DOHH2 (cell line): ENCODE results near the gene SLC26A8.

Experiments used
- EZH2phosphoT487 ChIP-seq: fragments of 200-600 bp; sonication (generic); IDR thresholded peaks from 2 replicates; pipeline ENCODE4 v1.6.1; 2017; ENCODE audit warnings: borderline replicate concordance, mild to moderate bottlenecking, antibody characterized with exemption, low read length, moderate library complexity, mixed read lengths
- TF ChIP-seq, protein P1 (sequence below): fragments of 200-600 bp; sonication (generic); IDR thresholded peaks from one replicate; pipeline ENCODE4 v1.5.1; 2014; ENCODE audit warnings: antibody characterized with exemption, mild to moderate bottlenecking, low read depth, low read length; ENCODE audit not compliant: poor library complexity, severe bottlenecking

DNA sequence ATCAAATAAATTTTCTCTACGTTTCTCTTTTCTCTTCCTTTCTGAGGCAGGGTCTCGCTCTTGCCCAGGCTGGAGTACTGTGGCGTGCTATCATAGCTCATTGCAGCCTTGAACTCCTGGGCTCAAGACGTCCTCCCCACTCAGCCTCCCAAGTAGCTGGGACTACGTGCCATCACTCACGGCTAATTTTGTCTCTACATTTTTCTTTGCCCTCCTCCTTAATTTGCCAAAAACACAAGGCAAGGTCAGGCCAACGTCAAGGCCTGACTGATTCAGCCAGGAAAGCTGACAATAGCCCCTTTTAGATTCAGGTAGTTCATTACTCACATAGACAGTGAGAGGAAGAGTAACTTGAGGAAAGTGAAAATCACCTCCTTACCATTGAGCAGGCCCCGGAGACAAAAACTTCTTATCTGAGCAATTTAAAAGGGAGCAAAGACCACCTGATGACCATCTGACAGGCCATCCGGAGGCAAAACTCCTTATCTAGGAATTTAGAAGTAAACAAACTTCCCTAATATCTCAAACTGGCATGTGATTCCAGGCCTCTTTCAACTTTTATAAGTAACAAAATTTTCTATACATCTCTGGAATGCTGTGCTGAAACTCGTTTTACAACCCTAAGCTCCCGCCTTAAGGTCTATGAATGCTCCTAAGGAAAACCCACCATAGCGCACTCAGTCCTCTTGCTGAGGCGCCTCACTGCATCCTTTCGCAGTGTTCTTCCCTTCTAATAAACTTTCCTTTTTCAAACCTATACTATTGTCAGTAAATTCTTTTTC, 61.5 kb downstream of the SLC26A8 start:
- TF ChIP-seq, protein P1, sequence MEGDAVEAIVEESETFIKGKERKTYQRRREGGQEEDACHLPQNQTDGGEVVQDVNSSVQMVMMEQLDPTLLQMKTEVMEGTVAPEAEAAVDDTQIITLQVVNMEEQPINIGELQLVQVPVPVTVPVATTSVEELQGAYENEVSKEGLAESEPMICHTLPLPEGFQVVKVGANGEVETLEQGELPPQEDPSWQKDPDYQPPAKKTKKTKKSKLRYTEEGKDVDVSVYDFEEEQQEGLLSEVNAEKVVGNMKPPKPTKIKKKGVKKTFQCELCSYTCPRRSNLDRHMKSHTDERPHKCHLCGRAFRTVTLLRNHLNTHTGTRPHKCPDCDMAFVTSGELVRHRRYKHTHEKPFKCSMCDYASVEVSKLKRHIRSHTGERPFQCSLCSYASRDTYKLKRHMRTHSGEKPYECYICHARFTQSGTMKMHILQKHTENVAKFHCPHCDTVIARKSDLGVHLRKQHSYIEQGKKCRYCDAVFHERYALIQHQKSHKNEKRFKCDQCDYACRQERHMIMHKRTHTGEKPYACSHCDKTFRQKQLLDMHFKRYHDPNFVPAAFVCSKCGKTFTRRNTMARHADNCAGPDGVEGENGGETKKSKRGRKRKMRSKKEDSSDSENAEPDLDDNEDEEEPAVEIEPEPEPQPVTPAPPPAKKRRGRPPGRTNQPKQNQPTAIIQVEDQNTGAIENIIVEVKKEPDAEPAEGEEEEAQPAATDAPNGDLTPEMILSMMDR = no peak
- no peak for TF ChIP-seq EZH2phosphoT487
